Sigmoid colon (tissue), 7 donors: Measurements from ENCODE around the gene NACC2. TPM values are rescaled to one million over a fixed set of nuclear protein-coding genes. Genes with fewer than 3 reads are reported as not detected.
A peak's percentile ranks its signal among the peaks of the same experiment; 100 is the strongest.

Source experiments
- DNase-seq: peaks from one replicate; pipeline ENCODE4 v3.0.0-alpha.2; 2019
- H3K27ac ChIP-seq, 4 donors: fragments of 200-600 bp; sonication (generic); one replicate each; pipeline ENCODE4 v1.5.1; 2016 to 2019; ENCODE audit warnings: mild to moderate bottlenecking in 1 of 4
- H3K27me3 ChIP-seq, 3 donors: fragments of 200-600 bp; sonication (generic); one replicate each; pipeline ENCODE4 v1.5.1; 2019; ENCODE audit warnings: mild to moderate bottlenecking in 1 of 3
- H3K36me3 ChIP-seq, 4 donors: fragments of 200-600 bp; sonication (generic); one replicate each; pipeline ENCODE4 v1.5.1; 2016 to 2019
- H3K4me1 ChIP-seq, 4 donors: fragments of 200-600 bp; sonication (generic); one replicate each; pipeline ENCODE4 v1.5.1; 2017 to 2019
- H3K4me3 ChIP-seq, 4 donors: fragments of 200-600 bp; sonication (generic); one replicate each; pipeline ENCODE4 v1.5.1; 2017 to 2019; ENCODE audit warnings: mild to moderate bottlenecking in 2 of 4, moderate library complexity in 1 of 4
- H3K9me3 ChIP-seq, 4 donors: fragments of 200-600 bp in 3 of 4; sonication (generic) in 3 of 4; one replicate each; pipeline versions ENCODE4 v1.5.1 to v1.6.1; 2013 to 2019
- CTCF ChIP-seq, 4 experiments: fragments of 450-650 bp in 3 of 4; fragments of 200-600 bp in 1 of 4; IDR thresholded peaks; one replicate each; pipeline ENCODE4 v1.5.1; 2016 to 2019; ENCODE audit warnings: antibody characterized with exemption in 4 of 4, mild to moderate bottlenecking in 3 of 4, moderate library complexity in 2 of 4
- EP300 ChIP-seq, 4 donors: sonication (generic); formaldehyde crosslinking; IDR thresholded peaks; one replicate each; pipeline ENCODE4 v1.6.1; 2017; ENCODE audit warnings: antibody characterized with exemption in 4 of 4
- POLR2A ChIP-seq, 2 donors: fragments of 450-650 bp; IDR thresholded peaks; one replicate each; pipeline ENCODE4 v1.6.1; 2016; ENCODE audit warnings: antibody characterized with exemption in 2 of 2, mild to moderate bottlenecking in 2 of 2, moderate library complexity in 2 of 2
- POLR2AphosphoS5 ChIP-seq, 4 donors: sonication (generic); formaldehyde crosslinking; IDR thresholded peaks; one replicate each; pipeline ENCODE4 v1.6.1; 2017; ENCODE audit warnings: antibody characterized with exemption in 4 of 4
- WGBS, 2 donors: extraction: QIAGEN DNeasy Blood & Tissue Kit; methylation state at CpG; one replicate each; pipeline ENCODE4 v1.1.7; 2013; 5-methylcytosine and 5-hydroxymethylcytosine counted together
- intact Hi-C: fragments of 100-400 bp; cut with DNase I; formaldehyde crosslinking; loops from one replicate; pipeline ENCODE4 v1.15.1; 2023
- polyA plus RNA-seq, 3 donors: library from polyadenylated mRNA; stranded (reverse); fragments of 200-250 nt; gene quantifications; one replicate each; pipeline ENCODE4 v1.2.3, GENCODE V29; 2013
- total RNA-seq, 4 donors: library from RNA; depleted of rRNA; stranded (reverse); fragments of >200 nt; gene quantifications; one replicate each; pipeline ENCODE4 v1.1.0, GENCODE V29; 2016
- donor health status: healthy with polysubstance abuse.
- donor health status: Bipolar disorder and iron deficiency.
- donor health status: healthy.

NACC2 gene
- total and polyA plus RNA-seq, 7 donors, result 3.6 to 80.0 (median 41.6) TPM

DNA sequence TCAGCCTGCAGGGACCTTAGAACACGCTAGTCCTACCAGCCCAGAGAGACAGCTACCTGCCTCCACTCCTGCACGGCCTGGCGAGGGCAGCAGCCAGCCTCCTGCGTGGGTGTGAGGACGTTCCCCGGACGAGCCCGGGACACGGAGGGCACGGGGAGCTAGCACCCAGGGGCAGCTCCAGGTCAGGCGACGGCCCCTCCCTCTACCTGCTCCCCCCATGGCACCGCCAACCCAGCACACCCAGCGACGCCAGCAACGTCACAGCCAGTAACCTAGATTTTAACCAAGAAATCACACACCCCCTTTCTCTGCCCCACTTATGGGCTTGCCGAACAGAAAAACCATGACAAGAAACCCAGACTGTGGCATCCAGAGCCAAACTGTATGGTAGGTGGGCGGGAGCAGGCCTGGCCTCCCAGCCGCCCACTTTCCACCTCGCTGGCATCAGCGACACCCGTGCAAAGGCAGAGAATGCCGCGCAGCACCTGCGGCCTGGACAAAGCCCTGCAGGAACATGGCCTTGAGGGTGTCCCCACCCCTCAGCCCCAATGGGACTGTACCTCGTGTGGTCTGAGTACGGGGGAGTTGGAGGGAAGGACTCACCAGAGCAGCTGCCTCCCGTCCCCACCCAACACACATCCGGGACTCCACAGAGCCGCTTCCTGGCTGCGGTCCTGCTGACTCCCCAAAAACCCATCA, 47.9 kb downstream of the NACC2 start:
- Histone ChIP-seq H3K9me3 (no peaks in the 10 kb centered on the region), H3K27me3 (no peaks in the 10 kb centered on the region), H3K27ac (no peak overlapping the region), H3K36me3 (peaks cover 0 to 69% (median 28%) of the 10 kb centered on the region in 4 donors), H3K4me1 (peaks cover 0 to 85% (median 67%) of the 10 kb centered on the region in 4 donors), H3K4me3 (no peak overlapping the region)
- WGBS, 2 donors, result 91 to 93% methylated on average over 31 of the region's 31 CpGs
- intact Hi-C loops, result no loop called here
- TF ChIP-seq POLR2AphosphoS5 (IDR thresholded peaks at IDR 0.05) (no peak), CTCF (IDR thresholded peaks at IDR 0.05) (no peak), POLR2A (IDR thresholded peaks at IDR 0.05) (no peak), EP300 (IDR thresholded peaks at IDR 0.05) (no peak)
- DNase-seq, result peak; percentile 55

DNA sequence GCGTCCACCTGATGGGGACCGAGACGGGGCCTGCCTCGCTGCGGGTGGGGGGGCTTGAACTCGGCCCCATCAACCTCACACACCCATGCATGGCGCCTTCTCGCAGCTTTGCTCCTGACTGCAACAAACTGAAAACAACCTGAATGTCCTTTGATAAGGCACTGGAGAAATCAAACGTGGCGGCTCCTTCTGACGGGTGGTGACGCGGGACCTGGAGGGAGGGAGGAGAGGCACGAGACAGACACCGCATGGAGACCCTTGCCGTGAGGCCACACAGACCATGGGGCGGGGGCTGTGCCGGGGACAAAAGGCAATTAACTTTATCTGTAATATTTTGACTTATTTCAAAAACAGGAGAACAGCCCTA, 48.6 kb downstream of the NACC2 start:
- H3K4me3 ChIP-seq, result no peak overlapping the region
- H3K36me3 ChIP-seq, result peaks cover 0 to 69% (median 28%) of the 10 kb centered on the region in 4 donors
- DNase-seq, result peak; percentile 54
- H3K4me1 ChIP-seq, result peaks cover 0 to 80% (median 61%) of the 10 kb centered on the region in 4 donors
- no peaks in the 10 kb centered on the region for H3K9me3 ChIP-seq
- H3K27ac ChIP-seq, result no peak overlapping the region
- no peaks in the 10 kb centered on the region for H3K27me3 ChIP-seq
- 83 to 85% methylated on average over 18 of the region's 18 CpGs for WGBS, 2 donors
- intact Hi-C loops, result no loop called here
- TF ChIP-seq POLR2AphosphoS5 (IDR thresholded peaks at IDR 0.05), result no peak
- TF ChIP-seq EP300 (IDR thresholded peaks at IDR 0.05), result no peak
- no peak for TF ChIP-seq CTCF (IDR thresholded peaks at IDR 0.05)
- TF ChIP-seq POLR2A (IDR thresholded peaks at IDR 0.05), result no peak

DNA sequence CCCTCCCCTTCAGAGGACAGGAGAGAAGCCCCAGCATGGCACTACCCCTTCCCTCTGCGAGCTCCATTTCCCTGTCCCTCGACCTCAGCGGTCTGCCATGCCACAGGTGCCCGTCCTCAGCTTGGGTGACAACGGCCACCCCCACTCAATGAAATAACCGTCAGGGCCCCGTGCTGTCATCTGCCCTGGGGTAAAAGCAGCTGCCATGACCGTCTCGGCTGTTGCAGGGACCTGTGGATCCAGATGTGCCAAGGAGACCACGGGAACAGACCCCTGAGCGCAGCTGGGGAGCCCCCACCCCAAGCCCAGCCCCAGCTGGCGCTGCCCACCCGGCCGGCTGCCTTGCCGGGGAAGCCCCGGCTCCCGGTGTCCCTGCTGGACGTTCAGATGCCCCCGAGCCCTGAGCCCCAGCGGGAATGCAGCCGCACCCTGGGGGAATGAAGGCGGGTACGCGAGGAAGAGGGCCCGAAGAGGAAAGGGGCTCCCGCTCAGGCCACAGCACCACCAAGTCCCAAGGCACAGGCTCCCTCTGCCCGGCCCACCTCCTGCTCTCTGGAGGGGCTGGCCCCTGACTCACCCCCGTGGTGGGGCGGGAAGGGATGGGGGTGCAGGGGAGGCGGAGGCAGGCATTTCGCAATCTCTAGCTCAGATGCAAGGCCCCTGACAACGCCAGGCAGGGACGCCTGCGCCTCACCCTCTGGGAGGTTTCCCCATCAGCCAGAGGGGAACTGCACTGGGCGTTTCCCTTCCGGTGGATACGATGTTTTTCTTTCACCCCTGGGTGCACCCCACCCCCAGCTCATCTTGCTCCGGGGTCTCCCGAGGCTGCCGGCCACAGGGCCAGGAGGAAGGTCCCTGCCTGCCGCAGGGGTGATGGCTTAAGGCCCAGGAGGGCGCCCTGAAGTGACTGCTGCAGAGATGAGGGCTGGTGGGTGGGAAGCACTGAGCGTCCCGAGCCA, 49.2 kb downstream of the NACC2 start:
- TF ChIP-seq EP300 (IDR thresholded peaks at IDR 0.05) (no peak), POLR2AphosphoS5 (IDR thresholded peaks at IDR 0.05) (no peak), POLR2A (IDR thresholded peaks at IDR 0.05) (no peak), CTCF (IDR thresholded peaks at IDR 0.05) (no peak)
- Histone ChIP-seq H3K27me3 (no peaks in the 10 kb centered on the region), H3K36me3 (peaks cover 0 to 69% (median 28%) of the 10 kb centered on the region in 4 donors), H3K27ac (no peak overlapping the region), H3K4me1 (peaks cover 0 to 73% (median 54%) of the 10 kb centered on the region in 4 donors), H3K4me3 (no peak overlapping the region), H3K9me3 (no peaks in the 10 kb centered on the region)
- DNase-seq, result peak; percentile 76
- intact Hi-C loops, result no loop called here
- 84 to 89% methylated on average over 44 of the region's 44 CpGs for WGBS, 2 donors

- peaks cover 0 to 67% (median 28%) of the 10 kb centered on the region in 4 donors for H3K36me3 ChIP-seq
- no peak overlapping the region for H3K4me3 ChIP-seq
- no peaks in the 10 kb centered on the region for H3K9me3 ChIP-seq
- H3K27ac ChIP-seq, result no peak overlapping the region
- TF ChIP-seq CTCF (IDR thresholded peaks at IDR 0.05) (no peak), EP300 (IDR thresholded peaks at IDR 0.05) (no peak), POLR2A (IDR thresholded peaks at IDR 0.05) (no peak), POLR2AphosphoS5 (IDR thresholded peaks at IDR 0.05) (no peak)
- peaks cover 0 to 65% (median 46%) of the 10 kb centered on the region in 4 donors for H3K4me1 ChIP-seq
- 78 to 82% methylated on average over 16 of the region's 16 CpGs for WGBS, 2 donors
- intact Hi-C loops, result no loop called here
- no peaks in the 10 kb centered on the region for H3K27me3 ChIP-seq
- DNase-seq, result peak; percentile 42
Observed at GRCh38 chr9:136044971-136045594, 50.0 kb downstream of the NACC2 start.
